Upper lobe of left lung (tissue), 6 donors: ENCODE results near the gene SMOC1. TPM values are rescaled to one million over a fixed set of nuclear protein-coding genes. Genes with fewer than 3 reads are reported as not detected.

Source experiments
- ATAC-seq, 2 donors: fragments of 200-7000 bp; cut with Tn5 transposase; one replicate each; pipeline ENCODE4 v1.9.1; 2022; ENCODE audit warnings: mild to moderate bottlenecking in 2 of 2, moderate library complexity in 2 of 2; ENCODE audit not compliant: low FRiP score in 2 of 2
- DNase-seq, 2 donors: peaks; one replicate each; pipeline ENCODE4 v3.0.0-alpha.2; 2019 to 2020
- H3K27ac ChIP-seq, 4 donors: fragments of 200-600 bp; sonication (generic); one replicate each; pipeline ENCODE4 v1.5.1; 2016 to 2019
- H3K27me3 ChIP-seq, 4 donors: fragments of 200-600 bp; sonication (generic); one replicate each; pipeline ENCODE4 v1.5.1; 2017 to 2019
- H3K36me3 ChIP-seq, 4 donors: fragments of 200-600 bp; sonication (generic); one replicate each; pipeline ENCODE4 v1.5.1; 2016 to 2019
- H3K4me1 ChIP-seq, 4 donors: fragments of 200-600 bp; sonication (generic); one replicate each; pipeline ENCODE4 v1.5.1; 2018 to 2019
- H3K4me3 ChIP-seq, 4 donors: fragments of 200-600 bp; sonication (generic); one replicate each; pipeline ENCODE4 v1.5.1; 2017 to 2019; ENCODE audit warnings: mild to moderate bottlenecking in 2 of 4, moderate library complexity in 1 of 4
- H3K9me3 ChIP-seq, 4 donors: fragments of 200-600 bp; sonication (generic); one replicate each; pipeline ENCODE4 v1.5.1; 2018 to 2019
- EP300 ChIP-seq, 4 donors: sonication (generic); formaldehyde crosslinking; IDR thresholded peaks; one replicate each; pipeline ENCODE4 v1.5.1; 2017; ENCODE audit warnings: antibody characterized with exemption in 4 of 4, control low read depth in 2 of 4
- POLR2A ChIP-seq, 4 donors: fragments of 450-650 bp; IDR thresholded peaks; one replicate each; pipeline ENCODE4 v1.5.1; 2016 to 2017; ENCODE audit warnings: antibody characterized with exemption in 4 of 4, mild to moderate bottlenecking in 2 of 4
- POLR2AphosphoS5 ChIP-seq, 2 donors: sonication (generic); formaldehyde crosslinking; IDR thresholded peaks; one replicate each; pipeline ENCODE4 v1.5.1; 2017; ENCODE audit warnings: antibody characterized with exemption in 2 of 2
- WGBS, 2 donors: methylation state at CpG; one replicate each; pipeline ENCODE4 v1.1.5; 2017 to 2018; 5-methylcytosine and 5-hydroxymethylcytosine counted together
- total RNA-seq, 6 donors: library from RNA; depleted of rRNA in 4 of 6; stranded (reverse); fragments of >200 nt in 4 of 6; gene quantifications; one replicate each; pipeline versions ENCODE4 v1.1.0 to v1.2.1, GENCODE V29; 2016 to 2021
- TF ChIP-seq, protein P1 (sequence below), 6 experiments: fragments of 450-650 bp in 4 of 6; fragments of 200-600 bp in 2 of 6; sonication (generic) in 2 of 6; IDR thresholded peaks; one replicate each; pipeline ENCODE4 v1.5.1; 2016 to 2019; ENCODE audit warnings: antibody characterized with exemption in 6 of 6
- donor health status: DM: no; HTN: no; CAD: no; lungs with moderate emphysema.
- donor health status: DM: no; HTN: yes; CAD: no; lungs with severe emphysema.

The SMOC1 gene
- total RNA-seq, 6 donors from 2014 or later: 0.22 to 1.3 (median 0.61) TPM; not detected in 1

DNA sequence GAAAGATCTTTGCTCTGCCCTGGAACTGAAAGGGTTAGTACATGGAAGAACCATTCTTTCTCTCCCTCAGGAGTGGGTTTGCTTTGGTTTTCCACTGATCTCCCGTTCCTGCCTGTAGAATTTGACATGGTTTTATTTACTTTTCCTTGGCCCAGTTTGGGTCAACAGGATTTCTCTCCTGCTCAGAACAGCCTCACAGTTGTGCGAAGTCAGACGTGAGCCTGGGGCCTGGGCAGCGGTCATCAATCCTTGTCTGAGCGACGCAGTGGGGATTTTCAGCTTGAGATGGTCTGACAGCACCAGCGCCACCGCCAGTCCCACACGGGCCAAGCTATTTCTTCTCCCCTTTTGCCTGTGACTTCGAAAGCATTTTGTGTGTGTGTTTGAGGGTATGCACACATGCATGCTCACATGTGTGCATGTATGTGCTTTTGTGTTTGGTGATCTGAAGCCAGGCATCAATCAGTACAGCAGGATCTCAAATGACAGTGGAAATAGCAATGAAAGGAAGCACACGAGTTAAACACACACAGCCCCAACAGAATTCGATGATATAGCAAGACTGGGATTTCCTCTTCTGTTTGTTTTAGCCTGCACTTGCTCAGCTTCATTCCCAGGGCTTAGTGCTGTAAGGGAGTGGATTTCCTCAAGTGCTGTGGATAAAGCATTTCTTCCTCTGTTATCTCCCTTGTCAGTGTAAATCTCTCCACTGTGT, 58.3 kb downstream of the SMOC1 start:
- Histone ChIP-seq H3K36me3 (no peaks in the 10 kb centered on the region), H3K27ac (no peak overlapping the region), H3K4me1 (no peaks in the 10 kb centered on the region), H3K27me3 (no peaks in the 10 kb centered on the region), H3K9me3 (no peaks in the 10 kb centered on the region), H3K4me3 (no peak overlapping the region)
- no peak for DNase-seq
- 40 to 52% methylated on average over 12 of the region's 12 CpGs for WGBS, 2 donors
- no peak for ATAC-seq
- TF ChIP-seq POLR2AphosphoS5 (IDR thresholded peaks at IDR 0.05) (no peak), POLR2A (IDR thresholded peaks at IDR 0.05) (no peak), EP300 (IDR thresholded peaks at IDR 0.05) (no peak)
- TF ChIP-seq, protein P1, sequence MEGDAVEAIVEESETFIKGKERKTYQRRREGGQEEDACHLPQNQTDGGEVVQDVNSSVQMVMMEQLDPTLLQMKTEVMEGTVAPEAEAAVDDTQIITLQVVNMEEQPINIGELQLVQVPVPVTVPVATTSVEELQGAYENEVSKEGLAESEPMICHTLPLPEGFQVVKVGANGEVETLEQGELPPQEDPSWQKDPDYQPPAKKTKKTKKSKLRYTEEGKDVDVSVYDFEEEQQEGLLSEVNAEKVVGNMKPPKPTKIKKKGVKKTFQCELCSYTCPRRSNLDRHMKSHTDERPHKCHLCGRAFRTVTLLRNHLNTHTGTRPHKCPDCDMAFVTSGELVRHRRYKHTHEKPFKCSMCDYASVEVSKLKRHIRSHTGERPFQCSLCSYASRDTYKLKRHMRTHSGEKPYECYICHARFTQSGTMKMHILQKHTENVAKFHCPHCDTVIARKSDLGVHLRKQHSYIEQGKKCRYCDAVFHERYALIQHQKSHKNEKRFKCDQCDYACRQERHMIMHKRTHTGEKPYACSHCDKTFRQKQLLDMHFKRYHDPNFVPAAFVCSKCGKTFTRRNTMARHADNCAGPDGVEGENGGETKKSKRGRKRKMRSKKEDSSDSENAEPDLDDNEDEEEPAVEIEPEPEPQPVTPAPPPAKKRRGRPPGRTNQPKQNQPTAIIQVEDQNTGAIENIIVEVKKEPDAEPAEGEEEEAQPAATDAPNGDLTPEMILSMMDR (IDR thresholded peaks at IDR 0.05): no peak

DNA sequence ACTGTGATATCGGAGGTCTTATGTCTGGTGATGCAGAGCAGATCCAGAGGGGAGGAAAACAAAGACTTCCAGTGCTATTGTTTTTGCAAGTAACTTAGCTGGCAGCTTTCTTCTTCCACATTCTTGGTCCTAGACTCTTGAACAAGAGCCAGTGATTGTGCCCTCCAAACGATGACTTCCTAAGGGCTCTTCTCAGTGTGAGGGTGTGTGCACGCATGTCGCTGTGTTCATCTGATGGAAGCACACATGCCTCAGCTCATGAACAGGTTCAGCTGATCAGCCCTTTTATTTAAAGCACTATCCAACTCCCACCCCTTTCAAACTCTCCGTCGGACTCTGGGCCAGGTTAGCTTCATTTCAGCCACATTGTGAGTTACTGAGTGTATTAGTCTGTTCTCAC, 59.5 kb downstream of the SMOC1 start:
- no peak for TF ChIP-seq POLR2AphosphoS5 (IDR thresholded peaks at IDR 0.05)
- TF ChIP-seq EP300 (IDR thresholded peaks at IDR 0.05): no peak
- TF ChIP-seq POLR2A (IDR thresholded peaks at IDR 0.05): no peak
- TF ChIP-seq, protein P1 (IDR thresholded peaks at IDR 0.05): no peak
- DNase-seq (no peak), ATAC-seq (no peak)
- Histone ChIP-seq H3K4me1 (no peaks in the 10 kb centered on the region), H3K27ac (no peak overlapping the region), H3K27me3 (no peaks in the 10 kb centered on the region), H3K4me3 (no peak overlapping the region), H3K36me3 (no peaks in the 10 kb centered on the region), H3K9me3 (no peaks in the 10 kb centered on the region)
- WGBS, 2 donors: 70 to 72% methylated on average over 5 to 6 of the region's 6 CpGs

DNA sequence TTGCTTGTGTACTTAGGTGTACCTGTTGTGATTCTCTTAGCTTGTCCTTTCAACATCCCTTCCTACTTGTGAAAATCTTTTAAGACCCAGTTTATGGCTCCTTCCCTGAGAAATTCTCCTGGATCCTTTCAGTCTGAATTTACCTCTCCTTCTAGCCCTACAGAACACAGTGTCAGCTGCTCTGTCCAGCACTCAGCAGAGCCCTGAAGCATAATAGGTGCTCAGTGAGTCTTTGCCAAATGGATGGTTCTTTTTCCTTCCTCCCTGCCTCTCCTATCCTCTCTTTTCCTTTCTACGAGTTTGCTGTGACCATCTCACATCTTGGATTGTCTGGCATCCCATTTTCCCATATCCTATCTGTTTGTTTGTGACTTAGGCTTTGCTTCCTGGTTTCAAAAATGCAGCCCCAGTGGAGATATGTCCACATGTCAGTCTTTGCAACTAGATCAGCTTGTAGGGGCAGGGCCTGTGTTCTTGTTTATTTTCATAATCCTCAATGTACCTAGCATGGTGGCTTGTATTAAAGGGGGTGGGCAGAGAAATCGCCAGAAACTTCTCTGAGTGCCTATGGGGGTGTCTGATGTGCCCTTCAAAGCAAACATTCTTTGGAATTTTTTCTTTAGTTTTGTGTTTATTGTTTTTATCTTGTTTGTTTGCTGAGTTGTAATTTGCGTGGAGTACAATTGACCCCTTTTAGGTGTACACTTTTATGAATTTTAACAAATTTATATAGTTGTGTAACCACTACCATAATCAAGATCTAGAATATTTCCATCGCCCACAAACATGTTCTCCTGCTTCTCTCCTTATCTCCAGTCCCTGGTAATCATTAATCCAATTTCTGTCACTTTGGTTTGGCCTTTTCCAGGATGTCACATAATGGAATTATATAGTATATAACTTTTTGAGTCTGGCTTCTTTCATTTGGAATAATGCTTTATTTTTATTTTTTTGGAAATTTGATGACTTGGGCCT, 62.8 kb downstream of the SMOC1 start:
- no peaks in the 10 kb centered on the region for H3K4me1 ChIP-seq
- ATAC-seq (no peak), DNase-seq (no peak)
- H3K4me3 ChIP-seq: no peak overlapping the region
- H3K9me3 ChIP-seq: peaks cover 0 to 20% (median 13%) of the 10 kb centered on the region in 4 donors
- no peaks in the 10 kb centered on the region for H3K27me3 ChIP-seq
- TF ChIP-seq EP300 (IDR thresholded peaks at IDR 0.05) (no peak), POLR2AphosphoS5 (IDR thresholded peaks at IDR 0.05) (no peak), POLR2A (IDR thresholded peaks at IDR 0.05) (no peak)
- TF ChIP-seq, protein P1 (IDR thresholded peaks at IDR 0.05): no peak
- H3K36me3 ChIP-seq: no peaks in the 10 kb centered on the region
- H3K27ac ChIP-seq: no peak overlapping the region
- WGBS, 2 donors: 33 to 34% methylated on average over 4 of the region's 4 CpGs

GRCh38 chr14:69943084-69943780, 64.0 kb downstream of the SMOC1 start:
- WGBS, 2 donors: 51 to 52% methylated on average over 12 of the region's 12 CpGs
- no peak for DNase-seq
- ATAC-seq: no peak

GRCh38 chr14:69945347-69945746, 66.1 kb downstream of the SMOC1 start:
- Histone ChIP-seq H3K4me3 (no peak overlapping the region), H3K27me3 (no peaks in the 10 kb centered on the region), H3K36me3 (no peaks in the 10 kb centered on the region), H3K9me3 (peaks cover 0 to 20% (median 13%) of the 10 kb centered on the region in 4 donors), H3K27ac (no peak overlapping the region), H3K4me1 (no peaks in the 10 kb centered on the region)
- TF ChIP-seq, protein P1 (IDR thresholded peaks at IDR 0.05): no peak
- TF ChIP-seq POLR2AphosphoS5 (IDR thresholded peaks at IDR 0.05): no peak
- no peak for TF ChIP-seq EP300 (IDR thresholded peaks at IDR 0.05)
- no peak for TF ChIP-seq POLR2A (IDR thresholded peaks at IDR 0.05)
- ATAC-seq (no peak), DNase-seq (no peak)
- WGBS, 2 donors: 60 to 75% methylated on average over 1 of the region's 1 CpG

More at GRCh38 chr14:69943084-69943780, 64.0 kb downstream of the SMOC1 start:
- H3K4me1 ChIP-seq: no peaks in the 10 kb centered on the region
- H3K27ac ChIP-seq: no peak overlapping the region
- TF ChIP-seq POLR2A (IDR thresholded peaks at IDR 0.05) (no peak), EP300 (IDR thresholded peaks at IDR 0.05) (no peak)
- H3K9me3 ChIP-seq: peaks cover 0 to 20% (median 13%) of the 10 kb centered on the region in 4 donors
- H3K27me3 ChIP-seq: no peaks in the 10 kb centered on the region
- H3K36me3 ChIP-seq: no peaks in the 10 kb centered on the region
- no peak overlapping the region for H3K4me3 ChIP-seq
